WTC11 (cell line): ENCODE data around the gene CST2.

Experiments used
- CTCF ChIP-seq: fragments of 200-600 bp; IDR thresholded peaks from 2 replicates; pipeline ENCODE4 v1.8.0; 2022; ENCODE audit warnings: antibody characterized with exemption
- ETV6 ChIP-seq: sonication (generic); formaldehyde crosslinking; IDR thresholded peaks from 2 replicates; pipeline ENCODE4 v1.8.1; 2022; ENCODE audit warnings: mild to moderate bottlenecking, missing genetic modification reagents
- FOXJ3 ChIP-seq: sonication (generic); formaldehyde crosslinking; IDR thresholded peaks from 2 replicates; pipeline ENCODE4 v1.9.0; 2021; ENCODE audit warnings: missing genetic modification reagents, mild to moderate bottlenecking, borderline replicate concordance
- HMGXB4 ChIP-seq: sonication (generic); formaldehyde crosslinking; IDR thresholded peaks from 2 replicates; pipeline ENCODE4 v1.8.1; 2023; ENCODE audit warnings: mild to moderate bottlenecking, moderate library complexity, missing genetic modification reagents
- TP53 ChIP-seq: sonication (generic); formaldehyde crosslinking; IDR thresholded peaks from 2 replicates; pipeline ENCODE4 v1.8.1; 2023; ENCODE audit warnings: mild to moderate bottlenecking, missing genetic modification reagents
- ZNF232 ChIP-seq: sonication (generic); formaldehyde crosslinking; IDR thresholded peaks from 2 replicates; pipeline ENCODE4 v1.8.0; 2022; ENCODE audit warnings: mild to moderate bottlenecking, missing genetic modification reagents

- TF ChIP-seq HMGXB4 (CRISPR knock-in tag) (no peak), ETV6 (no peak), CTCF (no peak), TP53 (CRISPR knock-in tag) (no peak), FOXJ3 (no peak), ZNF232 (CRISPR knock-in tag) (no peak)
Measured at GRCh38 chr20:23795526-23795925, 31.0 kb downstream of the CST2 start.
